Measurements from ENCODE around the gene FAU.
A peak's percentile ranks its signal among the peaks of the same experiment; 100 is the strongest.

Gene FAU

GRCh38 chr11:65107078-65107477 is 14.9 kb downstream of the FAU start:
- FAIRE-seq = no peak

GRCh38 chr11:65104628-65105027 is 17.3 kb downstream of the FAU start:
- no peak for FAIRE-seq

- FAIRE-seq = no peak
Observed at GRCh38 chr11:65103476-65103875, 18.5 kb downstream of the FAU start.

GRCh38 chr11:65102142-65103095 is 19.5 kb downstream of the FAU start:
- no peak for FAIRE-seq

GRCh38 chr11:65100674-65101350 is 21.1 kb downstream of the FAU start:
- no peak for FAIRE-seq

GRCh38 chr11:65096926-65097325 is 25.0 kb downstream of the FAU start:
- no peak for FAIRE-seq

- no peak for FAIRE-seq
Observed at GRCh38 chr11:65095974-65096806, 25.7 kb downstream of the FAU start, which contains the start of gene VPS51. VPS51 (plus strand) TSS chr11:65096214; CDS start chr11:65096251, 37 bp downstream.

GRCh38 chr11:65095427-65095826 is 26.5 kb downstream of the FAU start:
- FAIRE-seq = no peak

- no peak for FAIRE-seq
Observed at GRCh38 chr11:65090628-65091027, 31.3 kb downstream of the FAU start.

GRCh38 chr11:65089621-65090020 is 32.3 kb downstream of the FAU start:
- FAIRE-seq = no peak

GRCh38 chr11:65087827-65088226 is 34.1 kb downstream of the FAU start:
- no peak for FAIRE-seq

GRCh38 chr11:65087216-65087615 is 34.7 kb downstream of the FAU start:
- no peak for FAIRE-seq

- no peak for FAIRE-seq
Observed at GRCh38 chr11:65086809-65087208, 35.1 kb downstream of the FAU start.

- no peak for FAIRE-seq
Observed at GRCh38 chr11:65085446-65085845, 36.5 kb downstream of the FAU start.

- no peak for FAIRE-seq
Observed at GRCh38 chr11:65084598-65085375, 37.1 kb downstream of the FAU start.

GRCh38 chr11:65083834-65084597 is 37.9 kb downstream of the FAU start, which contains the start of the genes CDCA5 and ZFPL1:
CDCA5 (minus strand) TSS chr11:65084040; CDS start chr11:65083978, 62 bp downstream.
ZFPL1 (plus strand) TSS chr11:65084222; CDS start chr11:65084699, 477 bp downstream.
- peak; percentile 9 for FAIRE-seq

GRCh38 chr11:65083134-65083833 is 38.6 kb downstream of the FAU start:
- no peak for FAIRE-seq

GRCh38 chr11:65078786-65079342 is 43.1 kb downstream of the FAU start:
- no peak for FAIRE-seq

GRCh38 chr11:65078151-65078550 is 43.8 kb downstream of the FAU start:
- FAIRE-seq = no peak

GRCh38 chr11:65077451-65077850 is 44.5 kb downstream of the FAU start:
- FAIRE-seq = no peak
